Measurements from ENCODE around the gene DEXI. TPM values are rescaled to one million over a fixed set of nuclear protein-coding genes. Genes with fewer than 3 reads are reported as not detected.

DEXI gene
- total RNA-seq, 3 donors from 2014 or later, result 27.0 to 30.2 (median 29.5) TPM

DNA sequence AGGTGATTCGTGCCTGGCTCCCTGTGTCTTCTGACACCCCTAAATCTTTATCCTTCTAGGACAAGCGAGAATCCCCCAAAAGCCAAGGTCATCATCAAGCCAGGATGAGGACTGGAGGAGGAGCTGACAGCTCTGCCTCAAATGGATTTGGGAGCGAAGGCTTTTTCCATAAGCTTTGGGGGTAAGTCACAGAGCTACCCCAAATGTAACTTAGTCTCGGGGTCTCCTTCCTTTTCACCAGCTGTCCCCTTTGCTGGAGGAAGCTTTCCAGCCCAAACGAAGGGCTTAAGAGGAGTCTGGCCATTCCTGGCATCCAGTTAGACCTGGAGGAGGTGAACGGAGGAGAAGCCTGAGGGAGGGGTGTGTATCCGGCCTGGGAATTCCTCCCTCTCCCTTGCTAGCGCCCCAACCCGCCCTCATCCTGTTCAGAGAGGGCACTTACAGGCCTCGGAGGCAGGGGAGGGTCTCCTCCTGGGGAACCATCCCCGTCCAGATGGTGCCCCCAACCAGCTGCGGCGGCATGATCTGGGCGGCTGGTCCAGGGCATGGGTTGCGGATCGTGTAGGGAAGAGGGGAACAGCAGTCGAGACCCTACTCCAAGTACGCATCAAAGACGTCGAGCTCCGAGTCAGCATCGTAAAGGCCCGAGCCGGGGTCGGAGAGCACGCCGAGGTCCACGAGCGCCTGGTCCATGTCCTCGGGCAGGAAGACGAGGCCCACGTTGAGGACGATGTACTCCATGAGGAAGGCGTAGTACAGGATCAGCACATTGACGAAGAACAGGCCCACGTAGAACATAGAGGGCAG is 938 bp downstream of the DEXI start:
- Mint-ChIP-seq H3K4me3 (peak overlapping the region; percentile 97), H3K9me3 (no peaks in the 10 kb centered on the region), H3K36me3 (ENCODE audit: insufficient read depth) (peaks cover 14% of the 10 kb centered on the region), H3K27me3 (ENCODE audit: low read depth) (no peaks in the 10 kb centered on the region), H3K4me1 (ENCODE audit: low read depth) (peaks cover 80% of the 10 kb centered on the region)
- ATAC-seq, result peak in 1 of 2 donors; percentile 3
- DNase-seq, result no peak

DNA sequence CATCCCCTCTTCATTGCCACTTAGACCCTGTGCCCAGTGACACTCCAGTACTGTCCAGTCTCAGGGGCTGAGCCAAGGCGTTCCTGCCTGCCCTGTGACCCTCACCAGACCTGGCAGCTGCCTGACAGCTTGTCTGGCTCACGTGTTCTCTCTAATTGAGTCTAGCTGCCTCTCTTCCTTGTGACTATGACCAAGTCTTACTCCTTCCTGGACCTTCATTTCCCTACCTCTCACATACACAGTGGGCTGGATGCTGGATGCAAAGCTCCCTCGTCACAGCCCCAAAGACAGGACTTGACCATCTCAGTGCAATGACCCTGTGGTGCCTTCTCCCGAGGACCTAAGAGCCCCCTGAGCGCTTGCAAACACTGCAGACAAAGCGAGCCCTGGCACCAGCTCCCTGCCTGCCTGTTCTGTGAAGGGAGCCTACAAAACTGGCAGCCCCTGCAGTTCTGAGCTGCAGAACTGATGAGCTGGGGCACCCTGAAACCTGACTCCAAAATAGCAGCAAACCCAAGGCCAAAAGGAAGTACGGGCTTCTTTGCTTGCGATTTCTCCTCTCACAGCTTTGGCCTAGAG is 1.7 kb downstream of the DEXI start:
- Mint-ChIP-seq H3K9me3 (no peaks in the 10 kb centered on the region), H3K4me3 (peak overlapping the region; percentile 97), H3K36me3 (ENCODE audit: insufficient read depth) (peaks cover 14% of the 10 kb centered on the region), H3K4me1 (ENCODE audit: low read depth) (peaks cover 80% of the 10 kb centered on the region), H3K27me3 (ENCODE audit: low read depth) (no peaks in the 10 kb centered on the region)
- no peak for DNase-seq
- no peak for ATAC-seq

DNA sequence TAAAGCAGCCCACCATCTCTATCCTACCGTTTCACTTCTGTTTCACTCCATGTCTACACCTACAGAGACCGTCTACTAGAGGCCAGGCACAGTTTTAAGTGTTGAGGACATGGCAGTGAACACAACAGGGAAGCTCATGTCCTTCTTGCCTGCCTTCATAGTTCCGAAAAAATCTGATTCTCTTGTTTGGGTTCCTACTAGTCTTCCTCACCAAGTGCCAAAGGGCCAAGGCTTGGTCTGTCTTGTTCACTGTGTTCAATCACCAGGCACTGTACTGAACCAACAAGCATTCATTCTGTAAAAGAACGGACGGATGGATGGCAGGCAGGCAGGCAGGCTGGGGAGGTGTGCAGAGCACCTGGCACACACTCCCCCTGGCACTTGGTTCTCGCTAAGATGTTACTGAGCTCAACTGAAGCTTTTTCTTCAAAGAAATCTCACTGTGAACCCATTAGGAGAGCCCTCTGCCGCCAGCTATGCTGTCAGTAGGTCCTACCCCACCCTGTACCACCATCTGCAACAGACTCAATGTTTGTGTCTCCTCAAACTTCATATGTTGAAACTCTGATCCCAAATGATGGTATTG is 2.5 kb downstream of the DEXI start:
- no peaks in the 10 kb centered on the region for H3K27me3 Mint-ChIP-seq (ENCODE audit: low read depth)
- H3K4me1 Mint-ChIP-seq (ENCODE audit: low read depth), result peaks cover 79% of the 10 kb centered on the region
- no peaks in the 10 kb centered on the region for H3K9me3 Mint-ChIP-seq
- no peak for ATAC-seq
- peaks cover 14% of the 10 kb centered on the region for H3K36me3 Mint-ChIP-seq (ENCODE audit: insufficient read depth)
- peak overlapping the region; percentile 97 for H3K4me3 Mint-ChIP-seq
- DNase-seq, result no peak

DNA sequence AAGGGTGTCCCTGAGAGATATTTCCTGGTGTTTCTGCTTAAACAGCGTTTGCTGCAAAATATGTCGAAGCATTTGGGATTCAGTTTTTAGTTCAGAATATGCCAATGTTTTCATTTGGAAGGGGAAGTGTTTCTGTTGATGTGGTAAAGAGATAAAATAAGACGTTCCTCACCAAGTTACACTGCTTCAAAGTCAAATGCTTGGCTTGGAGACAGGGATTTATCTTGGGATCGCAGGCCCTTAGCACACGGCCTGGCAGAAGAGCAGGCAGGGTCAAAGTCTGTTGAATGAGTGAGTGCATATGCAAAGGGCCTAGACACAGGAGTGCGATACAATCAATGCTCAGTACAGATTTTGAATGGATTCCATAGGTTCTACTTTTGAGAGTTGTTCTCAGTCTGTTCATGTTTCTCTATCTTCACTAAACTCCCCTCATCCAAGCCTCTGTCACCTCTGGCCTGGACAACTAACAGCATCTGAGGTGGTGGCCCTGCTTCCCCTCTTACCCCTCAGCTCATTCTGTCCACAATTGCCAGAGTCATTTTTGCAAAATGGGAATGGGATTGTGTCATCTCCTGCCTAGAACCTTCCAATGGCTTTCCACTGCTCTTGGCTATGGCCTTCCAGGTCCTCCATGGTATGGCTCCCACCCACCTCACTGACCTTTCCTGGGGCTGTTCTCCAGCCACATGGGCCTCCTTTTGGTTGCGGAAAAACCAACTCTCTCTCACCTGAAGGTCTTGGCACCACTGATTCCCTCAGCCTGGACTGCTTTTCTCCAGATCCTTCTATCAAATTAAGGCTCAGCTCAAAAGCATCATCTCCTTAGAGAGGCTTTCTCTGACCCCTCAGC is 3.2 kb downstream of the DEXI start:
- Mint-ChIP-seq H3K36me3 (ENCODE audit: insufficient read depth) (peaks cover 14% of the 10 kb centered on the region), H3K4me1 (ENCODE audit: low read depth) (peaks cover 83% of the 10 kb centered on the region), H3K4me3 (peak overlapping the region; percentile 97), H3K27me3 (ENCODE audit: low read depth) (no peaks in the 10 kb centered on the region), H3K9me3 (no peaks in the 10 kb centered on the region)
- DNase-seq (no peak), ATAC-seq (no peak)

DNA sequence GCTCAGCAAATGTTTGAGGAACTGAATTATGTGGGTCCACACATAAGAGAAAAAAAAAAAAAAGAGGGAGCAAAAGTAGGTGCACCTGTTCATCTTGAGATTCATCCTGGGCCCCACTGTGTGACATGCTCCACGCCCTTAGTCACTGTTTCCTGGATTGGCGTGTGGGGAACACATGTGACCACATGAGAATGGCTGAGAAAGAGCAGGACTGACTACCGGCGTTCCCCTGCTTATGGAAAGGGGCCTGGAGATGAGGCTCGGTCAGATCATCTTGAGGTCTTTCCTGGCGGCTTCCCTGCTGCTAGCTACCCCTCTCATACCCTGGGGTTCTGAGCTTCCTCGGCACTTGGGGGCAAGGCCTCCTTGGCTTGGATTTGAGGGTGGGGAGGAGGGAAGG is 3.9 kb downstream of the DEXI start:
- no peak for DNase-seq
- peak in 1 of 2 donors; percentile 12 for ATAC-seq
- peaks cover 83% of the 10 kb centered on the region for H3K4me1 Mint-ChIP-seq (ENCODE audit: low read depth)
- peak overlapping the region; percentile 97 for H3K4me3 Mint-ChIP-seq
- H3K36me3 Mint-ChIP-seq (ENCODE audit: insufficient read depth), result peaks cover 18% of the 10 kb centered on the region
- no peaks in the 10 kb centered on the region for H3K9me3 Mint-ChIP-seq
- H3K27me3 Mint-ChIP-seq (ENCODE audit: low read depth), result no peaks in the 10 kb centered on the region

DNA sequence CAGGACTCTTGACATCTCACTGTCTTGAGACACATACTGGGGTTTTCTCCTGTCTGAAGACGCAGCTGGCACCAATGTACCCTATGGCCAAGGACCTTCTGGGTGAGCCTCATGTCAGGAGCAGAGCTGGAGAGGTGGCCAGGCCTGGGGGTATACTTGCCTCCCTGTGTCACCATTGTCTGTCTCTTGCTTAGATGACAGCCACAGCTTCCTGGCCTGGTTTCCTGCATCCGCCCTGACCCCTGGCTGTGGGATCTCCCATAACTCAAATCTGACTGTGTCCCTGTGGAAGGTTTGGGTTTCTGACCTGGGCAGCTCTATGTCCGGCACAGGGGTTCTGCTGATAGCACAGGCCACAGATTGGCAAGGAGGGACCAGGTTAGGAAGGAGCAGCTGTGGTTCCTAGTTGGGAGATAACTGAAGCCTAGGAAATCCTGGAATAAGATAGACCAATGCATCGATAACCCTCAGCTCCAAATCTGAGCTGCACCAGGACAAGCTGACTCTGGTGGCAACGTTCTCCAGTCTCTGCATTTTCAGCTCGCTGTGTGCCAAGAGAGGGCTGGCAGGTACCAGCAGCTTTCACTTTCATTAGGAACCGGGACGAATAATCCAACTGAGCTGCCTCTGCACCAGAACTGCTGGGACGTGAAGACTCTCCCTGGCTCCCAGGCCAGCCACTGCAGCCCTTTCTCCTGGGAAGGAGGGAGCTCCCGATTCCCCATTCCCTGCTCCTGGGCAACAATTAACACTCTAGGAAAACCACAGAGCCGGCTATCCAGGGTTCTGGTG is 5.0 kb downstream of the DEXI start:
- no peak for ATAC-seq

DNA sequence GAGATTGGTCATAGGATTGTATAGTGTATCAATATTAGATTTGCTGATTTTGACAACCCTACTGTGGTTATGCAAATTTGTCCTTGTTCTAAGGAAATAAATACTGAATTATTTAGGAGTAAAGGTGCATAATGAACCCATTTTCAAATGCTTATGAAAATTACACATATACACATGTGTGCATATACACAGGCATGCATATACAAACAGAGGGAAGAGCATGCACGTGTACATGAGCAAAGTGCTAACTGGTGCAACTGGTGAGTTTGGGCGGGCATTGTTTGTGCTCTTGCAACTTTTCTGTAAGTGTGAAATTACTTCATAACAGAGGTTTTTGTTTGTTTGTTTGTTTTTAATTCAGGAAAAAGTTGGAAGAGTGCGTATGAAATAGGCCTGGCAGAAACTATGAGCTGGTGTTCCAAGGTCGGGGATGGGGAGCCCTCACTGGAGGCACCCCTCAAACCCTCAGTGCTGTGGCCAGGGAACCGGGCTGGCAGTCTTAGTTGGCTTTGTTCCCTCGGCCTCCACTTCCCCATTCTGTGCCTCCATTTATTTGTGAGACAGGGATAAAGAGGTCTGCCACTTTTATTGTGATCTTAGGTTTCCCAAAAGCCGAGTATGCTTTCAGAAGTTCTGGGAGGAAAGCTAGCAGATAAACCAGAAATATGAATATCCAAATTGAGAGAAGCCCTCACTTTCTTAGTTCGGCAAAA is 5.8 kb downstream of the DEXI start:
- ATAC-seq (no peak), DNase-seq (no peak)
- Mint-ChIP-seq H3K4me1 (ENCODE audit: low read depth) (peaks cover 77% of the 10 kb centered on the region), H3K4me3 (no peak overlapping the region), H3K27me3 (ENCODE audit: low read depth) (no peaks in the 10 kb centered on the region), H3K36me3 (ENCODE audit: insufficient read depth) (peaks cover 21% of the 10 kb centered on the region), H3K9me3 (no peaks in the 10 kb centered on the region)

More for the DNA sequence above, 5.0 kb downstream of the DEXI start:
- Mint-ChIP-seq H3K9me3 (no peaks in the 10 kb centered on the region), H3K27me3 (ENCODE audit: low read depth) (no peaks in the 10 kb centered on the region), H3K4me3 (peak overlapping the region; percentile 97), H3K4me1 (ENCODE audit: low read depth) (peaks cover 77% of the 10 kb centered on the region), H3K36me3 (ENCODE audit: insufficient read depth) (peaks cover 21% of the 10 kb centered on the region)
- no peak for DNase-seq

DNA sequence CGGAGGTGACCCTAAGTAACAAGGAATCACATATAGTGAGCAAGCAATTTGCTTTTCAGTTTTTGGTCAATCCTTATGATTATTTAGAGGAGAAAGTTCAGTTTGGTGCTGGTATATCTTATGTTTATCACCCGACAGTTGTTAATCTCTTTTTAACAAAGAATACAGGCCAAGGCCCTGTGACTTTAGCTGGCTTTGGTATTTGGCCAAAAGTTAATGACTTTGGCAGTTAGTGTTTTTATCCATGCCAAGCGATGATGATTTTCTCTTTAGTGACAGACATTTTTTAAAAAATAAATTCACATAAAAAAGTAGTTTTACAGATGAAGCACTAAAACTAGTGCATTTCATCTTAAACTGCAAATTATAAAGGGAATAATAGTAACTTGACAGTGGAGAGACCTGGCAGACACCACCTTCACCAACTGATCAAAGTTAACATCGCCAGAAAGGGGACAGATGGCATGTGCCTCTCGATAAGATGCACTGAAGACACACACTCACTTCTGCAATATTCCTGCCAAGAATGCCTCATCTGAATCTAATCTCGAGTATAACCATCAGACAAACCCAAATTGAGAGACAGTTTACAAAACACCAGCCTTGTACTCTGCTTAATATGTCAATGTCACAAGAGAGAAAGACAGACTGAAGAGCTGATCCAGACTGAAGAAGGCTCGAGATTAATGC is 6.9 kb downstream of the DEXI start:
- H3K4me3 Mint-ChIP-seq, result no peak overlapping the region
- no peaks in the 10 kb centered on the region for H3K9me3 Mint-ChIP-seq
- H3K4me1 Mint-ChIP-seq (ENCODE audit: low read depth), result peaks cover 69% of the 10 kb centered on the region
- no peaks in the 10 kb centered on the region for H3K27me3 Mint-ChIP-seq (ENCODE audit: low read depth)
- peaks cover 21% of the 10 kb centered on the region for H3K36me3 Mint-ChIP-seq (ENCODE audit: insufficient read depth)
- DNase-seq (no peak), ATAC-seq (no peak)

DNA sequence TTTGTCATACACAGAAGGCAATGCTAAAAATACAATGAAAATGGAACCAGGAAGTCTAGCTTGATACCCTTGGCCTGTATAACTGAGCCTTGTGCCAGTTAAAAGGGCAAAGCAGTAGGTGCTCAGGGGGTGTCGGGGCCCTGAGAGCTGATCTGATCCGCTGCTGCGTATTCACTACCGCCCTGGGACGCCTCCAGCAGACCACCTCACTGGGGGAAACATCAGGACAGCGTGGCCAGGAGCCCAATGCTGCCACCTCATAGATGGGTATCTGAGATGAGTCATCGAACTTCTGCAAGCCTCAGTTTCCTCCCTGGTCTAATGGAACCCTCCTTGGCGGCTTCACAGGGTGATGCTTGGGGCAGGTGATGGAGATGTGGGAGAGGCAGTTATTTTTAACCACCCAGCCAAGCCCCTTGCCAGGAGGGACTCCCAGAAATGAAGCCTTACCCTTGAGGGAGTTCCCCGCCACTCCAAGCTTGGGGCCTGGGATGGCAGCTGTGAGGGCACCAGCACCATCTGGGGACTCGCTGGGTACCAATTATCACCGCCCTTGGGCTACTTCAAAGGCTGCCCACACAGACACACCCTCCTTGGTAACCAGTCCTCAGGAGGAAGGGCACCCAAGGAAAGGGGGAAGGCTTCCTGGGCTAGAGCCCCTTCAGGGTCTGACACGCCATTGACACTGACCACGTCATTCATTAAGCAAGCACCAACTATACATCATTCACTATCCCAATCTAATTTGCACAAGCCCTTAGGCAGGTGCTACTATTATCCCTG is 7.8 kb downstream of the DEXI start:
- Mint-ChIP-seq H3K4me3 (no peak overlapping the region), H3K9me3 (no peaks in the 10 kb centered on the region), H3K36me3 (ENCODE audit: insufficient read depth) (peaks cover 22% of the 10 kb centered on the region), H3K27me3 (ENCODE audit: low read depth) (no peaks in the 10 kb centered on the region), H3K4me1 (ENCODE audit: low read depth) (peaks cover 64% of the 10 kb centered on the region)
- DNase-seq, result no peak
- ATAC-seq, result no peak

DNA sequence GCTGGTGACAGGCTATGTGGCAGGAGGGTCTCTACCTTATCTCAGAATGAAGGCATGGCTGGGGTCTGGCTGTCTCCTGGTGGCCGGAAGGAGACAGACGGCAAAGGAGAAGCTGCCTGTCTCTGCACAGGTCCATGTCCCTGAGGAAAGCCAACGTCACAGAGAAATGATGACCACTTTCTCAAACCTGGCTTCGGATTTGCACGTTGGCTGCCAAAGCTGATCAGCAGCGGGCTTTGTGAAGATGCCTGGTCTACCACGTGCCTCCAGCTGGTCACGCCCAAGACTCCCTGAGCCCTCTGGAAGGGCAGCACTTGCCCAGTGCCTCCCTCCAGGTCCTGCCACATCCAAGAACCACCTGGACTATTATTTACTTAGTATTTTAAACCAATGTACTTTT is 8.4 kb downstream of the DEXI start:
- Mint-ChIP-seq H3K4me1 (ENCODE audit: low read depth) (peaks cover 57% of the 10 kb centered on the region), H3K36me3 (ENCODE audit: insufficient read depth) (peaks cover 18% of the 10 kb centered on the region), H3K27me3 (ENCODE audit: low read depth) (no peaks in the 10 kb centered on the region), H3K9me3 (no peaks in the 10 kb centered on the region), H3K4me3 (no peak overlapping the region)
- ATAC-seq, result no peak
- DNase-seq, result no peak

DNA sequence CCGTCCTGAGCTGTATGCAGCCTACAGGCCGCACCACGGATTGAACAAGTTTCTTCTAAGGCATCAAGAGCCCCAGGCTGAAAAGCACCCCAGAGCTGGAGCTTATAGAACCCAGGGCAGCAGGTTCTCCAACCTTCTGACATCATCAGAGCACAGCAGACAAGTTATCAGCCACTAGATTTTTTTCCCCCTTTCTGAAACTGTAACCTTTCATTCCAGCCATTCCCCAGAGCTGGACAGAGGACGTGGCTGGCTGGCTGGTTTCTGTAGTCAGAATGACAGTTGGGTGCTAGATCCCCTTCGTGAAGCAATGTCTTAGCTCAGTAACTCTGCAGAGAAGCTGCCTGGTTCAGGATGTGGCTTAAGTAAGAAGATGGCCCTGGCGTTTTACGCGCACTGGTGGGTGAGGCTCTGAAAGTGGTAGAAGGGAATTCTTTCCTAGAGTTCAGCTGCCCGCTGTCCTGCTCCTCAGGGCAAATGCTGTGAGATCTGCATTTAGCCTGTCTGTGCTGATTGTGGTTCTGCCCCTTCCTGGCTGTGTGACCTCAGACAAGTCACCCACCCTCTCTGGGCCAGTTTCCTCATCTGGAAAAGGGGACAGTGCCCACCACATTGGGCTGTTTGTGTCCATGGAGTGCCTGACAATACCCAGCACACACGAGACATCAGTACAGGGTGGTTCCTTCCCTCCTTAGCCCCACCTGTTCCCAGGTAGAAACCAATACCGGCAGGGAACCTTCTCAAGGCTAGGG is 9.1 kb downstream of the DEXI start:
- ATAC-seq (no peak), DNase-seq (no peak)
- Mint-ChIP-seq H3K27me3 (ENCODE audit: low read depth) (no peaks in the 10 kb centered on the region), H3K9me3 (no peaks in the 10 kb centered on the region), H3K4me3 (no peak overlapping the region), H3K36me3 (ENCODE audit: insufficient read depth) (peaks cover 13% of the 10 kb centered on the region), H3K4me1 (ENCODE audit: low read depth) (peaks cover 50% of the 10 kb centered on the region)

Data from activated T-cell treated with anti-CD3 and anti-CD28 coated beads, Interleukin-2, amount 50 U/mL, for 4 hours (primary cell).